COLO829 (cell line): ENCODE measurements around the gene DARS1.
"Not testable (repeated sequence)": the region's sequence is repeated elsewhere in the genome, so short reads cannot be mapped to it uniquely, and the experiment has no call there.

Experiments
- DNase-seq: peaks from one replicate; pipeline ENCODE4 v3.0.0; 2012; ENCODE audit warnings: low spot score

Gene DARS1

DNA sequence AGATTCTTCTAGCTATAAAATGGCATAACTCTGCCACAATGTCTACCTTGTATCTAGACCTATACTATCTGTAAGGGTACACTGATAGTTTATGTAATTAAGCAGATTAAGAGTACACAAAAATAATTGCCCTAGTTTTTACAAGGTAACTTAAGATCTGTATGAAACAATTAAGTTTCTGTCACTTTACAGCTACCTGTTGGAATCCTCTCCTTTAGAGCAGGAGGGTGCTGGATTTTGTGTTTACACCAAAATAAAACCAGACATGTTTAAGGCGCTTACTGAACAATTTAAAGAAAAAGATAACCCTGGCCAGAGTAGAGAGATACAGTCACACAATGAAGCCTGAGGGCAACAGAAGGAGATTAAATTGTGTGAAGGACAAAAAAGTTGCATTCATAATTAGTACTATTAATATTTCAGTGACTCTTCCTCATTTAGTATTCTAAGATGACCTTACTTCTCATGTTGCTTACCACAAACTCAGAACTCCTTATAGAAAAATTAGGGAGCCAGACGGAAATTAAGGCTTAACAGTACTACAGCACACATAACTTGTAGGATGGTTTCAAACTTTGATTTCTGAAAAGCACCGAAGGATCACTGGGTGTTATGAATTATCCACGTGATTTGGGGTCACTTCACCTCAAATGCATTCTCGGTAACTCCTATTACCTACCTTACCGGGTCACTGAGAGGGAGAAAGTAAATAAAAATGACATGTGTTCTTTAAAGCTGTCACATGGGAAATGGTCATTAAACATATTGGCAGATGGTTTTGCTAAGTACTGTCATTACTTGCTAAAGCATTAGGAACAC is 1.0 kb downstream of the DARS1 start:
- DNase-seq, result no peak

DNA sequence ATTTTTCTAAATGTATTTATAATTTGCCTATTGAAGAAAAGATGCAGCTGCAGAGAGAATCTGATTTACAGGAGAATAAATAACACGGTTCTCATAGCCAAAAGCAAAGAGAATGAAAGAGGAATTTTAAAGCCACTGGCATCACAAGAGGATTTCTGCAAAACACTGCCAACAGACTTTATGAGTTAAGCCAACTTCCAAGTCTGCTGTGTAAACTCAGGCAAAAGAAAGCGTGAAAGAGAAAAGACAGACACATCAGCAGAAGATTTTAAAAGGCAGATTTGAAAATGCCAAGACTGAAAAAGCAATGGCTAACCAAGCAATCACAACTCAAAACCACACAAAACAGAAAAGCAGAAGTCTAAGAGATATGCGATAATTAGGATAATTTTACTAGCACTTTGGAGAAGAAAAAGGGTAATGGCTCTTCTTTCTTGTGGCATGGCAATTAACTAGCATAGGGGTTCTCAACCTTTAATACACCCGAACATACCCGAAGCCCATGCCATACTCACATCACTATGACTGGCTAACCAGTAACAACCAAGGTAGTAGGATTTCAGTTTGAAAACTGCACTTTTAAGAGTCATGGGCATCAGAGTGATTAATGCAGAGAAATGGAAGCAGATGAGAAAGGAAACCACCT is 4.9 kb downstream of the DARS1 start:
- DNase-seq, result no peak

DNA sequence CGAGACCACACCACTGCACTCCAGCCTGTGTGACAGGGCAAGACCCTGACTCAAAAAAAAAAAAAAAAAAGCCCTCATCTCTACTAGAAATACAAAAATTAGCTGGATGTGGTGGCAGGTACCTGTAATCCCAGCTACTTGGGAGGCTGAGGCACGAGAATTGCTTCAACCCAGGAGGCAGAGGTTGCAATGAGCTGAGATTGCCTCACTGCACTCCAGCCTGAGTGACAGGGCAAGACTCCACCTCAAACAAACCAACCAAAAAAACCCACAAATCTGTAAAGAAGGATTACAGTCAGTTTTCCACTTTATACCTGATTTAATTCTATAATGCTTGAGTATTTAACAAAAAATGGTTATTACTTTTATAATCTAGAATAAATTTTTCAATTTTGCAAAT is 9.7 kb downstream of the DARS1 start:
- no peak for DNase-seq

DNA sequence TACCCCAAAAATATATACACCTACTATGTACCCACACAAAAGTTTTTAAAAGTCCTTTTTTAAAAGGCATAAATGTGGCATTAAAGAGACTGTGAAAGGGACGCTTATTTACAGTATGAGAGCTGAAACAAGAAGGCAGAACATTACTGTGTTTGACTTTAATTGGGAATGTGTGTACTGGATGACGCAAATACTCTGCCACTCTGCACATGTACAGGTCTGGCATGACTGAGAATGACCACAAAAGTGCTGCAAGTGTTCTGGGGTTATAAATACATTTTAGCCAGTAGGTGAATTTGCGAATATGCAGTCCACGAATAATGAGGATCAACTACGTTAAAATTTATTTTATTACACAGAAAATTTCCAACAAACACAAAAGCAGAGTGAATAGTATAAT is 11.4 kb downstream of the DARS1 start:
- no peak for DNase-seq

DNA sequence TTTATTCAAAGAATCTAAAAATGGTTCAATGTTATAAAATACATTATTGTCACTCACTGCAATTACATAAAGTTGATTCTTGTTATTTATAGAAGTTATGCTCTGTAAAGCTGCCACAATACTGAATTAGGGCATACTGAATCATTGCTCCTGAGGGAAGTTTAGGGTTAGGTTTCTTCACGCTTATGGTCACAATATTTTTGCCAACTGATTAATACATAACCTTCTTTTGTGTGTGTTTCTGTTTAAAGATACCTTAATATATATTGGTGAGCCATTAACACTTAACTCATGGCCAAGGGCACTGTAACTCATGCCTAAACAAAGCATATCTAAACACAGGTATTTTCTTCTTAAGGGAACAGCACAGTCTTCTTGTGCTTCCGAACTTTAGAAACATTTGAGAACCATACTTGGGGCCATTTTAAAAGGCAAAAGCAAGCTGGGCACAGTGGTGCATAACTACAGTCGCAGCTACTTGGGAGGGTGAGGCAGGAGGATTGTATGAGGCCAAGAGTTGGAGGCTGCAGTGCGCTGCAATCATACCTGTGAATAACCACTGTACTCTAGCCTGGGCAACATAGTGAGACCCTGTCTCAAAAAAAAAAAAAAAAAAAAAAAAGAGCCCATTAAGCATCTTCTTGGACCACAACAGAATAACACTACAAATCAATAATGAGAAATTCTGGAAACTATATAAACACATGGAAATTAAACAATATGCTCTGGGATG is 15.6 kb downstream of the DARS1 start:
- DNase-seq, result no peak

GRCh38 chr2:135965756-135966155 is 19.7 kb downstream of the DARS1 start:
- DNase-seq, result no peak

DNA sequence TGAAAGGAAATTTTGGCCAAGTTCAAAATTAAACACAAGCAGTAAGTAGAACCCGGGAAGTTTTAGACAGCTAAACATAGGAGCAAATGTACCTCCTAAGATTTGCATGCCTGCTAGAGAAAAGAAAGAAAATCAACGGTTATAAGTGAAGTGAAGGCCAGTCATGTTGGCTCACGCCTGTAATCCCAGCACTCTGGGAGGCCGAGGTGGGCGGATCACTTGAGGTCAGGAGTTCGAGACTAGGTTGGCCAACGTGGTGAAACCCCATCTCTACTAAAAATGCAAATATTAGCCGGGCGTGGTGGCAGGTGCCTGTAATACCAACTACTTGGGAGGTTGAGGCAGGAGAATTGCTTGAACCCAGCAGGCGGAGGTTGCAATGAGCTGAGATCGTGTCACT is 21.0 kb downstream of the DARS1 start:
- not testable (repeated sequence) for DNase-seq

DNA sequence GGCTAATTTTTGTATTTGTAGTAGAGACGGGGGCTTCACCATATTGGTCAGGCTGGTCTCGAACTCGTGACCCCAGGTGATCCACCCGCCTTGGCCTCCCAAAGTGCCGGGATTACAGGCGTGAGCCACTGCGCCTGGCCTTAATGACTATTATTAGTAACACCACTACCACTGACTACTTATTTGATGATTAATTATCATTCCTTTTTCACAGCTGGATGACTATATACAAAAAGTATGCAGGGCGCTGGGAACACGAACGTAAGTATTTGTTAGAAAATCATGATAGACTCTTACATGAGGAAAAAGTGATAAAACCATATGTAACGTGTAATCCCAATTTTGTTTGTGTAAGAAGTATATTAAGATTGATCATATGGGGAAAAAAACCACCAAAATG is 21.6 kb downstream of the DARS1 start:
- no peak for DNase-seq

GRCh38 chr2:135962366-135963123 is 22.9 kb downstream of the DARS1 start:
- DNase-seq, result no peak

- DNase-seq, result peak; percentile 28
Observed at GRCh38 chr2:135960656-135961551, 24.5 kb downstream of the DARS1 start.

- DNase-seq, result no peak
Observed at GRCh38 chr2:135960150-135960549, 25.3 kb downstream of the DARS1 start.

DNA sequence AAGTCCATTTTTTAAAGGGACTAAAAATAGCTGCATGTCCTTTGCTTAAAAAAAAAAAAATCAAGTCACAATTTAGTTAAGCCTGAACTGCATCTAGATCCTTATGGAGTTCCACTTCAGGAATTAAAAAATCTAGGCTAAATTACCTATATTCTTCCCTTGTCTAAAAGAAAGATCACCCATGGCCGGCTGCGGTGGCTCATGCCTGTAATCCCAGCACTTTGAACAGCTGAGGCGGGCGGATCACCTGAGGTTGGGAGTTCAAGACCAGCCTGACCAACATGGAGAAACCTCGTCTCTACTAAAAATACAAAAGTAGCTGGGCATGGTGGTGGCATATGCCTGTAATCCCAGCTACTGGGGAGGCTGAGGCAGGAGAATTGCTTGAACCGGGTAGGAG is 26.5 kb downstream of the DARS1 start:
- DNase-seq, result not testable (repeated sequence)

DNA sequence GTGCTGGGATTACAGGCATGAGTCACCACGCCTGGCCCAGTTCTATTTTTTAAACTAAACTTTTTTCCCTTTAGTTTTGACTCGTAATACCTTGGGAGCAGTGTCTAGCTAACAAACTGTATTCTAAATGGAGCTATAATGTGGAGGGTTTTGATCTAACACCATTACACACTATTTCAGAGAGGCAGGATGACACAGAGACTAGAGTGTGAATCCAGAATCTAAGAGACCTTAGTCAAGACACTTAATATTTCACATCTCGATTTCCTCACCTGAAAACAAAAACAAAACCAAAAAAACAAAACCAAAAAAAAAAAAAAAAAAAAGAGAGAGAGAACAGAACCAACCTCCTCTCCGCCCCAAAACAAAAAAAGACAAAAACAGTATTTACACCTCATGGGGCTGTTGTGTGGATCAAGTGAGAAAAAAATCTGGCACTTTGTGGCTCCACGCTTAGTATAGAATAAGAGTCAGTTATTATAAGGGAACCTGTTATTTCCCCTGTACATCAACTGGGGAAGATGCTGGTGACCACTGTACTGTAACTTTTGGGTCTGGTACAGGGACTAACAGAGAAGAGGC is 31.3 kb downstream of the DARS1 start:
- DNase-seq, result no peak

- no peak for DNase-seq
Observed at GRCh38 chr2:135952891-135953290, 32.5 kb downstream of the DARS1 start.

DNA sequence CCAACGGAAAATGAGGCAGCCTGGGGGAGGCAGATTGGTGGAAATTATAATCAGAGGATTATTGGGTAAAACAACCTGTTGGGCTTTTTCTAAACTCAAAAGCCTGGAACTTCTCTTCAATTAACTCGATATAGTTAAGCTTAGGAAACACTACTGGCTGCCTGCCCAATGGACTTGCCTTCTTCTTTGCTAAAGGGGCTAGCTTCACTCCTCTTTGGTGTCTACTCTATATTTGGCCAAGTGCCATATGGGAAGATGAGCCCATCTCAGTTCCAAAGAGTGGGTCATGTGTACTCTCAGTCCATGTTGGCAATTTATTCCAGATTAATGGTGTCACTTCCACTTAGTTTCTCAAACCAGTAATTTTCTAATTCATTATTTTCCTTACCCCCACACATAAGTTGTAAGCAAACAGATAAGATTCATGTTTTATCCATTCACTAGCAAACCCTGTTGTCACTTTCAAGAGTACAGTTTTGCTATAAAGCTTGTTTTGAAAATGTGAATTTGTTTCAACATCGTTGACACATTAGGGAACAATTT is 34.3 kb downstream of the DARS1 start:
- no peak for DNase-seq

DNA sequence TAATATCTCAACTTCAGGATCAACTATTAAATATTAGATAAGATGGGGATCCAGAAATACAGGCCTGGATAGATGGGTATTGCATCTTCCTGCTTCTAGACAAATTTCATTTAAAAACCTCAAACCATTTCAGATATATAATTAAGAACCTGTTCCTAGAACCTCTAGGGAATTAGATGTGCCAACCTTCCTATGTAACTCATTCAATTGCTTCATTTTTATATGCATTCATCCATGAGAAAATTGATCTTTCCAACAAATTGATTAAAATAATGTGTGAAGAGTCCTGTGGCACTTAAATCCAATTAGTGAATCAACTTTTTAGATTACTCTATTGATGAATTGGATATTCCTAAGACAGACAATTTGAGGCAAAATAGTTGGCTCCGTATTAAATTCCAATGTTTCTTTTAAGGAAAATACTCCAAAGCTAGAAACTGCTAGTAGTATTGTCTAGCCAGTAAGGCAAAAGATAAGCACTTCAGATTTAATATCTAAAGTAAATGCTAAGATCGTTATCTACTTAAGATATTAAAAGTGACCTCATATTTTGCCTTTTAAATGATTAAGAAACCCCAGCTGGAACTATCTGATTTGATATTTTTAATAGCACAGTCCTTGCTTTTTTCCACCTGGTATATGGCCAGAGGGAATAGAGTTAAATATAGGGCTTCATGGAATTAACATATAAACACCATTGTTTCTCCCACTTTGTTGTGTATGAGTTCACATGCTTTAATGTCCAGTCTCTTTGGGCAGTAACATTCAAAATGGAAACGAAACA is 35.8 kb downstream of the DARS1 start:
- no peak for DNase-seq

DNA sequence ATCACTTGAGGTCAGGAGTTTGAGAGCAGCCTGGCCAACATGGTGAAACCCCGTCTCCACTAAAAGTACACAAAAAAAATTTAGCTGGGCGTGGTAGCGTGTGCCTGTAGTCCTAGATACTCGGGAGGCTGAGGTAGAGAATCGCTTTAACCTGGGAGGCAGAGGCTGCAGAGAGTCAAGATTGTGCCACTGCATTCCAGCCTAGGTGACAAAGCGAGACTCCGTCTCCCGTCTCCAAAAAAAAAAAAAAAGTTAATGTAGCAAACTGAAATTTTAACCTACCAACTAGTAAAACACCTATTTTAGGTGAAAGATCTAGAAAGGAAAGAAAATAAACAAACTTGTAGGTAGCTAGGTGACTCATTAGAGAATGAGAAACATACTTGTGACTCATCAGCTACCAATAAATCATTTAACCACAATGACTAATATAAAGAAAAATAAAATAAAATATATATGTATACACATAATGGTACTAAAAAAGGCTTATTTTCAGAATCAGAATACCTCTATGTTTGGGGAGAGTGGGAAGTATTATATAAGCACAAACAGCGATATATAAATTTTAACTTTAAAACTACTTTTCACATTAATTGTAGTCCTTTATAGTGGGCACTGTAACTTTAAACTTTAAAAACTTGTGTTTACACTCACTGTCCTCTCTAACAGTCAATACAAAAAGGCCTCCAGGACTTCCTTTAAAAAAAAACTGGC is 36.6 kb downstream of the DARS1 start:
- DNase-seq, result peak; percentile 35

- DNase-seq, result no peak
Observed at GRCh38 chr2:135948141-135948540, 37.3 kb downstream of the DARS1 start.

GRCh38 chr2:135947483-135947882 is 37.9 kb downstream of the DARS1 start:
- DNase-seq, result no peak
